ENCODE results near the gene FRMD4A.
A peak's percentile ranks its signal among the peaks of the same experiment; 100 is the strongest.

DNA sequence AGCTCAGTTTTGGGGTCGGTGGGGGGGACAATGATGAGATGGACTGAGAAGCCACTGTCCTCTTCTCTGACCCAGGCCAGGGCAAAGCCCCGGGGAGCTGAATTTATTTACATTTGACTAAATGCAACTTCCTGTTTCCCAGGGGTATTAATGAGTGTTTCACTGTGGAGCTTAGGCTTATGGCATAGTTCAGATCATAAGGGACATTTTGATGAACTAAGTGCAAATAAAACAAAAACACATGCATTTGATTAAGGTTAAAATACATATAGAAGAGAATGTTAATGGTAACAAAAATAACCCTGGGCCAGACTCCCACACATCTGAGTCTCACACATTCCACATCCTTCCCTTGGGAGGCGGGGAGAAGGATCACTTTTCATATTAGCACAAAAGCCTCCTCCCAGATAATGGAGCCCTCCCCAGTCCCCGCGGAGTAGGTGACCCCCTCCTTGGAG lies 320.6 kb downstream of the FRMD4A start:
- TF ChIP-seq NFIC (IDR thresholded peaks at IDR 0.05; ENCODE audit: borderline replicate concordance) (0 out of 2 replicates have a peak, but pooled peaks have one; percentile 14), YY1 (IDR thresholded peaks at IDR 0.05; ENCODE audit: low read depth) (no peak), POLR2AphosphoS5 (IDR thresholded peaks at IDR 0.05; ENCODE audit: low read depth, low read length) (no peak)
- TF ChIP-seq, protein P1, sequence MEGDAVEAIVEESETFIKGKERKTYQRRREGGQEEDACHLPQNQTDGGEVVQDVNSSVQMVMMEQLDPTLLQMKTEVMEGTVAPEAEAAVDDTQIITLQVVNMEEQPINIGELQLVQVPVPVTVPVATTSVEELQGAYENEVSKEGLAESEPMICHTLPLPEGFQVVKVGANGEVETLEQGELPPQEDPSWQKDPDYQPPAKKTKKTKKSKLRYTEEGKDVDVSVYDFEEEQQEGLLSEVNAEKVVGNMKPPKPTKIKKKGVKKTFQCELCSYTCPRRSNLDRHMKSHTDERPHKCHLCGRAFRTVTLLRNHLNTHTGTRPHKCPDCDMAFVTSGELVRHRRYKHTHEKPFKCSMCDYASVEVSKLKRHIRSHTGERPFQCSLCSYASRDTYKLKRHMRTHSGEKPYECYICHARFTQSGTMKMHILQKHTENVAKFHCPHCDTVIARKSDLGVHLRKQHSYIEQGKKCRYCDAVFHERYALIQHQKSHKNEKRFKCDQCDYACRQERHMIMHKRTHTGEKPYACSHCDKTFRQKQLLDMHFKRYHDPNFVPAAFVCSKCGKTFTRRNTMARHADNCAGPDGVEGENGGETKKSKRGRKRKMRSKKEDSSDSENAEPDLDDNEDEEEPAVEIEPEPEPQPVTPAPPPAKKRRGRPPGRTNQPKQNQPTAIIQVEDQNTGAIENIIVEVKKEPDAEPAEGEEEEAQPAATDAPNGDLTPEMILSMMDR (IDR thresholded peaks at IDR 0.05), result no peak
- TF ChIP-seq, protein P2, sequence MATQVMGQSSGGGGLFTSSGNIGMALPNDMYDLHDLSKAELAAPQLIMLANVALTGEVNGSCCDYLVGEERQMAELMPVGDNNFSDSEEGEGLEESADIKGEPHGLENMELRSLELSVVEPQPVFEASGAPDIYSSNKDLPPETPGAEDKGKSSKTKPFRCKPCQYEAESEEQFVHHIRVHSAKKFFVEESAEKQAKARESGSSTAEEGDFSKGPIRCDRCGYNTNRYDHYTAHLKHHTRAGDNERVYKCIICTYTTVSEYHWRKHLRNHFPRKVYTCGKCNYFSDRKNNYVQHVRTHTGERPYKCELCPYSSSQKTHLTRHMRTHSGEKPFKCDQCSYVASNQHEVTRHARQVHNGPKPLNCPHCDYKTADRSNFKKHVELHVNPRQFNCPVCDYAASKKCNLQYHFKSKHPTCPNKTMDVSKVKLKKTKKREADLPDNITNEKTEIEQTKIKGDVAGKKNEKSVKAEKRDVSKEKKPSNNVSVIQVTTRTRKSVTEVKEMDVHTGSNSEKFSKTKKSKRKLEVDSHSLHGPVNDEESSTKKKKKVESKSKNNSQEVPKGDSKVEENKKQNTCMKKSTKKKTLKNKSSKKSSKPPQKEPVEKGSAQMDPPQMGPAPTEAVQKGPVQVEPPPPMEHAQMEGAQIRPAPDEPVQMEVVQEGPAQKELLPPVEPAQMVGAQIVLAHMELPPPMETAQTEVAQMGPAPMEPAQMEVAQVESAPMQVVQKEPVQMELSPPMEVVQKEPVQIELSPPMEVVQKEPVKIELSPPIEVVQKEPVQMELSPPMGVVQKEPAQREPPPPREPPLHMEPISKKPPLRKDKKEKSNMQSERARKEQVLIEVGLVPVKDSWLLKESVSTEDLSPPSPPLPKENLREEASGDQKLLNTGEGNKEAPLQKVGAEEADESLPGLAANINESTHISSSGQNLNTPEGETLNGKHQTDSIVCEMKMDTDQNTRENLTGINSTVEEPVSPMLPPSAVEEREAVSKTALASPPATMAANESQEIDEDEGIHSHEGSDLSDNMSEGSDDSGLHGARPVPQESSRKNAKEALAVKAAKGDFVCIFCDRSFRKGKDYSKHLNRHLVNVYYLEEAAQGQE (IDR thresholded peaks at IDR 0.05; ENCODE audit: low read depth, low read length), result no peak
